SK-N-SH treated with all-trans-retinoic acid at 6 μM for 48 hours (cell line): ENCODE data around the gene AP2A2.

Source experiments
- CSDC2 ChIP-seq: fragments of 250-450 bp; sonication (Bioruptor Pico); IDR thresholded peaks from 2 replicates; pipeline ENCODE4 v1.5.0; 2020; ENCODE audit warnings: mild to moderate bottlenecking, moderate library complexity
- CSRNP3 ChIP-seq: fragments of 250-450 bp; sonication (Bioruptor Pico); IDR thresholded peaks from 2 replicates; pipeline ENCODE4 v1.5.1; 2021; ENCODE audit warnings: mild to moderate bottlenecking, moderate library complexity
- GLIS3 ChIP-seq: fragments of 250-450 bp; sonication (Bioruptor Pico); IDR thresholded peaks from 2 replicates; pipeline ENCODE4 v1.5.0; 2020; ENCODE audit warnings: mild to moderate bottlenecking, moderate library complexity
- ZFP30 ChIP-seq: fragments of 450-650 bp; formaldehyde crosslinking; IDR thresholded peaks from 2 replicates; pipeline ENCODE4 v1.5.0; 2022; ENCODE audit warnings: mild to moderate bottlenecking, moderate library complexity
- ZNF565 ChIP-seq: fragments of 450-650 bp; formaldehyde crosslinking; conservative IDR thresholded peaks from 2 replicates; pipeline ENCODE4 v1.5.0; 2020; ENCODE audit warnings: low read depth, mild to moderate bottlenecking, moderate library complexity
- ZNF8 ChIP-seq: fragments of 450-650 bp; formaldehyde crosslinking; IDR thresholded peaks from 2 replicates; pipeline ENCODE4 v1.5.0; 2020; ENCODE audit warnings: mild to moderate bottlenecking, moderate library complexity

GRCh38 chr11:1002406-1002984 lies 76.8 kb downstream of the AP2A2 start:
- no peak for TF ChIP-seq ZNF8 (CRISPR knock-in tag)
- TF ChIP-seq CSDC2 = no peak
- no peak for TF ChIP-seq ZFP30 (CRISPR knock-in tag)
- no peak for TF ChIP-seq CSRNP3 (CRISPR knock-in tag)
- no peak for TF ChIP-seq GLIS3
- no peak for TF ChIP-seq ZNF565 (CRISPR knock-in tag)
